H54 (cell line): ENCODE data around the gene ZFYVE28.

Experiments used
- DNase-seq: peaks from one replicate; pipeline ENCODE4 v3.0.0; 2011; ENCODE audit warnings: low spot score, mixed read lengths; ENCODE audit not compliant: insufficient read length
- FAIRE-seq: peaks from 3 replicates; lab custom pipeline; 2011; peaks lifted over from hg19 to GRCh38; lab: Jason Lieb, UNC
- POLR2A ChIP-seq: IDR thresholded peaks from 2 replicates; pipeline ENCODE4 v1.6.1; 2011; ENCODE audit warnings: low read depth, mild to moderate bottlenecking, low read length

ZFYVE28 gene

GRCh38 chr4:2324891-2325290, 93.6 kb downstream of the ZFYVE28 start:
- TF ChIP-seq POLR2A: no peak
- no peak for FAIRE-seq

GRCh38 chr4:2322841-2323240, 95.6 kb downstream of the ZFYVE28 start:
- TF ChIP-seq POLR2A: no peak
- DNase-seq (no peak), FAIRE-seq (no peak)

More at GRCh38 chr4:2324891-2325290, 93.6 kb downstream of the ZFYVE28 start:
- no peak for DNase-seq

DNA sequence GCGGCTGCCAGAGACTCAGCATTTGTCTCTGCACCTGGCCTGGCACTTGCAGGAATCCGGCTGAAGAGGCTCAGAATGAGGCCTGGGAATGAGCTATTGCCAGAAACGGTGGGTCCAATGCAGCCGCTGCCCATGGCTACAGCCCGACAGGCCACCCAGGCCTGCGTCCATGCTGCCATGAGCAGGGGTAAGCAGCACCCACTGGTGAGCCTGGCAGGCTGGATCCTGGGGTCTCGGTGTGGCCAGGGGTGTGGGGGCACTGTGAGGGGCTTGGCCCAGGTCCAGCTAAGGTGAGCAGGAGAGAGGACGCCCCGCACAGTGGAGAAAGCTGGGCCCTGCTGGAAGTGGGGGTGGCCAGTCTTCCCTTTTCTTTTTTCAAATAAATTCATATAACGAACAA, 96.2 kb downstream of the ZFYVE28 start:
- TF ChIP-seq POLR2A: no peak
- DNase-seq: no peak
- FAIRE-seq: no peak

DNA sequence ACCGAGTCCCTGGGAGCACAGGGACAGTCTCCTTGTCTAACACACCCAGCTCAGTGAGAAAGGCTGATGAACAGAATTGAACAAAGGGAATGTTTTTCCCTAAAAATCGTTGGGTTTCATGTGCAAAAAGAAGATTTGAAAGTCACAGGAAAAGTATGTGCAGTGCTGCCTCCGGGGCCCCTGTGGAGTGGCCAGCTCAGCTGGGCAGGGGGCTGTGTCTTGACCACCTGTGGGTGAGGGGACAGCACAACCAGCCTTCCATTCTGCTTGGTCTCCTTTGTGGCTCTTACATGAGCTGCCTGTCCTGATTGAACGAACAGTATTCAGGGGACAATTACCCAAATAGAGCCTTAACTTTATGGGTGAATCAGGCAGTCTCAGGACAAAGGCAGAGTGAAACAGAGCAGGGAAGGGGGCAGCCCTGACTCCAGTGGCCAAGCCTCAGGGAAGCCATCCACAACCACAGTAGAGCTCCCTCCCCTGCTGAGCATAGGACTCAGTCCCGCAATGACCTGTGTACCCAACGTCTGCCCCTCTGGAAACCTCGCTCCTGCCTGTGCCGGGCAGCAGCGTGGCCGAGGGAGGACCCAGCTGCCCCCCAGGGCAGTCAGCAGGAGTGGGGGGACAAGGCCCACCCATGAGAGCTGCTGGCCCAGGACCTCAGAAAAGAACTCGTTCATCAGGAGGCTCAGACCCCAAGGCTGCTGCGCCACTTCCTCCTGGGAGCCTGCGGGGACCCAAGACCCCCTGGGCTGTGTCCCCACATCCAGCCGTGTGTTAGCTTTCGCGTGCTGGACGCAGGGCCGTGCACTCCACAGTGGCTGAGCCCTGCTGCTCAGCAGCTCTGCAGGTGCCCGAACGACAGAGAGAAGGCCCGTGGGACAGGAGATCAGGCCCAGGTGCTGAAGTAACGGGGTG, 96.9 kb downstream of the ZFYVE28 start:
- no peak for DNase-seq
- no peak for TF ChIP-seq POLR2A
- no peak for FAIRE-seq

- TF ChIP-seq POLR2A: no peak
- DNase-seq (no peak), FAIRE-seq (no peak)
These were observed 97.7 kb downstream of the ZFYVE28 start for GRCh38 chr4:2320746-2321145.

GRCh38 chr4:2320152-2320551, 98.3 kb downstream of the ZFYVE28 start:
- DNase-seq: no peak
- no peak for TF ChIP-seq POLR2A
- no peak for FAIRE-seq

DNA sequence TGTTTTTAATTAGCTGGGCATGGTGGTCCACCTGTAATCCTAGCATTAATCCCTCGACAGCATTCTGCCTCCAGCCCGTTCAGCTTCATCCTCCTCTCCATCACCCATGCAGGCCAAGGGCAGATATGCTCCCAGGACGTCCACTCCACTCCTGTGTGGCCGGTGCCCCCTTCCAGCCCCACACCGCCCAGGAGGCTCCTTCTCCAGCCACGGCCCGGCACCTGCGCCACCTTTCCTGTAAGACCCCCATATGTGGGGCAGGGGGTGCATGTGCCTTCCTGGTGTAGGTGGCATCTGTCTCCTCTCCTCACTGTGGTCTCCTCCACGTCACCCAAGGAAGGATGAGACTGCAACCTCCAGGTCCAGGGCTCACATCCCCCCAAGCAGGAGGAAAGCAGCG, 99.6 kb downstream of the ZFYVE28 start:
- DNase-seq: no peak
- no peak for TF ChIP-seq POLR2A
- FAIRE-seq: no peak

- no peak for TF ChIP-seq POLR2A
- FAIRE-seq (no peak), DNase-seq (no peak)
These were observed 100.0 kb downstream of the ZFYVE28 start for GRCh38 chr4:2318476-2318875.

GRCh38 chr4:2313366-2313765, 105.1 kb downstream of the ZFYVE28 start:
- TF ChIP-seq POLR2A: no peak
- no peak for FAIRE-seq
- no peak for DNase-seq

- no peak for TF ChIP-seq POLR2A
- FAIRE-seq: no peak
- DNase-seq: no peak
These were observed 111.6 kb downstream of the ZFYVE28 start for GRCh38 chr4:2306773-2307410.

DNA sequence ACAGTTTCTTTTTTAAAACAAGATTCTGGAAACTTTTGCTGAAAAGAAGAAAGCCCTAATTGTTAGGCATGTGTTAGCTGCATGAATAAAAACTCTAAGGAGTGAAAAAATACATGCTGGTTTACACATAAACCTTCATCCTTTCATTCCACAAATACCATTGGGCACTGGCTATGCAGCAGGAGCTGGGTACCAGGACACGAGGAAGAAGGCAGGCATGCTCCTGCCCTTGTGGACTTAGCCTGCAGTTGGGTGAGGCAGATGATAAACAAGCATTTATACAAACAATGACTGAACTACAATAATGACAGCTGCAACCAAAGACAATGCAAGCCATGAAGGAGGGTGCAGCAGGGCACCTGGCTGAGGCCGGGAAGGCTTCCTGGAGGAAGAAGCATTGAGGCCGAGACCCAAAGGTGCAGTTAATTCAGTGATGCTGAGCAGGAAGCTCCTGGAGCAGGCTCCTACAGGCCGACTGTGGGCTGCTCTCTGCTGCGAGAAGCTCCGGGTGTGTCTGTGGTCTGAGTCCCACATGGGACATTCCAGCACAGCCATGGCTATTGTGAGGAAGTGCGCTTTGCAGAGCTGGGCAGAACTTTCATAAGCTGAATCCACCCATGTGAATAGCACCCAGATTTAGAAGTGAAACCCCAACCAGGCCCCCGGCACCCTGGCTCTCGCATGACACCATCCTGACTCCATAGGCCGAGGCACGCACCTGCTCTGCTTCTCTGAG, 112.5 kb downstream of the ZFYVE28 start:
- FAIRE-seq: no peak
- DNase-seq: no peak
- no peak for TF ChIP-seq POLR2A

GRCh38 chr4:2304877-2305561, 113.4 kb downstream of the ZFYVE28 start:
- TF ChIP-seq POLR2A: no peak
- no peak for FAIRE-seq

DNA sequence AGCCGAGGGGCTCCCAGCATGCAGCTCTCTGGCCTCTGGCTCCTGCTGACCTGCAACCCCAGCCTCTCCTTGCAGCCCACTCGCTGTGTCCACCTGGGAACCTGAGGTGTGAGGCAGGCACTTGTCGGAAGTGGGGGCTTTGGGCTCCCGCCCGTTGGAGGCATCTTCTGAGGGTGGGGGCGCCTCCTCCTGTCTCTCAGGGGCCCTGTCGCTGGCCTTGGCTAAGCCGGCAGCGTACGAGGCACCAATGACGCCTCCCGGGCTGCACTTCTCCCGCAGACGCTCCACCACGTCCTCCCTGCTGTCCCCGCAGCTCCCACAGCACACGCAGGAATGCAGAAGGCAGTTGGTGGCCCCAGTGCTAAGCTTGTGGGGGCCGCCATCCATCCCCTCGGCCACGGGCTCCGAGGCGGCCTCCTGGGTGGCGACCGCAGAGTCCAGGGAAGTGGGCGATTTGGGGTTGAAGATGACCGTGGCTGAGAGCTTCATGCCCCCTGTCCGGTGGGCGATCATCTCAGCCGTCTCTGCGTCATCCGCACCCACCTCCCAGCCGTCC, 114.0 kb downstream of the ZFYVE28 start:
- FAIRE-seq (no peak), DNase-seq (no peak)

More at GRCh38 chr4:2304877-2305561, 113.4 kb downstream of the ZFYVE28 start:
- no peak for DNase-seq

More for the DNA sequence above, 114.0 kb downstream of the ZFYVE28 start:
- no peak for TF ChIP-seq POLR2A
